HCT116 (cell line): Measurements from ENCODE around the gene C1orf174. TPM values are rescaled to one million over a fixed set of nuclear protein-coding genes. Genes with fewer than 3 reads are reported as not detected.

ENCODE experiments used
- ATAC-seq: fragments of 200-7000 bp; cut with Tn5 transposase; 2 replicates; pipeline ENCODE4 v1.9.1; 2020; ENCODE audit warnings: mild to moderate bottlenecking, moderate library complexity
- BruUV-seq: library from RNA; stranded (reverse); fragments of 400-500 nt; replicated peaks from 2 replicates; lab custom pipeline; 2021; lab: Mats Ljungman, UMichigan
- CTCF ChIA-PET: fragments of 300-600 bp; sonication (Branson Sonifier 250); formaldehyde crosslinking; loops from one replicate; lab custom pipeline; 2021; ENCODE audit warnings: antibody characterized with exemption; lab: Charles Lee
- POLR2A ChIA-PET: fragments of 300-600, 350-600 bp; sonication (Branson Sonifier 250); formaldehyde crosslinking; loops from one replicate; lab custom pipeline; 2021; ENCODE audit warnings: antibody characterized with exemption; lab: Charles Lee
- RAD21 ChIA-PET, 2 experiments: fragments of 300-600 bp; sonication (Branson Sonifier 250); formaldehyde crosslinking; loops; one replicate each; lab custom pipeline; 2023; ENCODE audit warnings: low total read pairs in 2 of 2; ENCODE audit not compliant: uncharacterized antibody in 2 of 2, unreplicated experiment in 2 of 2, low non-redundant PET in 1 of 2; lab: Charles Lee
- DNase-seq: peaks from one replicate; pipeline ENCODE4 v3.0.0-alpha.2; 2010; ENCODE audit warnings: low read depth, low spot score
- H2AFZ ChIP-seq: fragments of 200-600 bp; shearing (Covaris generic), sonication (generic); 2 replicates; pipeline ENCODE4 v1.6.1; 2017; ENCODE audit warnings: low read depth, mixed run types, mixed read lengths, antibody characterized with exemption, low read length; ENCODE audit not compliant: poor library complexity, severe bottlenecking
- H3K27ac ChIP-seq: 2 replicates; pipeline ENCODE4 v1.5.1; 2012; ENCODE audit warnings: low read depth, low read length
- H3K27me3 ChIP-seq: fragments of 200-600 bp; sonication (generic); 2 replicates; pipeline ENCODE4 v1.6.1; 2016; ENCODE audit warnings: mixed run types, low read length, mixed read lengths; ENCODE audit not compliant: insufficient read depth
- H3K36me3 ChIP-seq, 2 experiments: fragments of 200-500 bp in 1 of 2; fragments of 200-600 bp in 1 of 2; sonication (Bioruptor generic) in 1 of 2; sonication (generic) in 1 of 2; 2 replicates each; pipeline versions ENCODE4 v1.5.1 to v1.6.1; 2014 to 2016; ENCODE audit warnings: low read length in 2 of 2, inconsistent platforms in 1 of 2, mixed read lengths in 1 of 2, mixed run types in 1 of 2; ENCODE audit not compliant: insufficient read depth in 2 of 2, control insufficient read depth in 1 of 2
- H3K4me1 ChIP-seq, 2 experiments: fragments of 200-600 bp in 1 of 2; sonication (generic) in 1 of 2; 2 replicates each; pipeline versions ENCODE4 v1.5.1 to v1.6.1; 2012 to 2017; ENCODE audit warnings: low read length in 2 of 2, inconsistent platforms in 1 of 2, mild to moderate bottlenecking in 1 of 2, mixed read lengths in 1 of 2, mixed run types in 1 of 2, moderate library complexity in 1 of 2; ENCODE audit not compliant: insufficient read depth in 2 of 2, control insufficient read depth in 1 of 2
- H3K4me2 ChIP-seq: fragments of 200-600 bp; sonication (generic); 2 replicates; pipeline ENCODE4 v1.6.1; 2017; ENCODE audit warnings: mixed run types, low read length, mixed read lengths
- H3K4me3 ChIP-seq, 2 experiments: fragments of 200-600 bp in 1 of 2; sonication (generic) in 1 of 2; replicated peaks in 1 of 2; 2 replicates each; pipeline ENCODE4 v1.5.1; 2011 to 2016; ENCODE audit warnings: low read length in 2 of 2, control low read depth in 1 of 2, low read depth in 1 of 2, mild to moderate bottlenecking in 1 of 2, mixed read lengths in 1 of 2, mixed run types in 1 of 2
- H3K79me2 ChIP-seq: fragments of 200-600 bp; sonication (generic); 2 replicates; pipeline ENCODE4 v1.6.1; 2017; ENCODE audit warnings: mild to moderate bottlenecking, mixed run types, low read length, moderate library complexity, mixed read lengths; ENCODE audit not compliant: insufficient read depth
- H3K9ac ChIP-seq: fragments of 200-600 bp; sonication (generic); 2 replicates; pipeline ENCODE4 v1.6.1; 2016; ENCODE audit warnings: low read length, mixed read lengths
- H3K9me2 ChIP-seq: fragments of 200-600 bp; sonication (generic), shearing (Covaris generic); 2 replicates; pipeline ENCODE4 v1.6.1; 2017; ENCODE audit warnings: mixed run types, mild to moderate bottlenecking, moderate library complexity; ENCODE audit not compliant: insufficient read depth
- H3K9me3 ChIP-seq, 2 experiments: fragments of 200-500 bp in 1 of 2; fragments of 200-600 bp in 1 of 2; sonication (Bioruptor generic) in 1 of 2; sonication (generic) in 1 of 2; 2 replicates each; pipeline ENCODE4 v1.6.1; 2014 to 2017; ENCODE audit warnings: low read length in 2 of 2, mixed read lengths in 2 of 2, inconsistent platforms in 1 of 2, low read depth in 1 of 2, mild to moderate bottlenecking in 1 of 2, mixed run types in 1 of 2, moderate library complexity in 1 of 2; ENCODE audit not compliant: control insufficient read depth in 1 of 2, insufficient read depth in 1 of 2
- H4K20me1 ChIP-seq: fragments of 200-600 bp; sonication (generic), shearing (Covaris generic); 2 replicates; pipeline ENCODE4 v1.6.1; 2017; ENCODE audit warnings: mixed run types, mild to moderate bottlenecking, moderate library complexity; ENCODE audit not compliant: insufficient read depth
- CBX3 ChIP-seq: IDR thresholded peaks from 2 replicates; pipeline ENCODE4 v1.6.1; 2012; ENCODE audit warnings: low read depth
- EGR1 ChIP-seq: IDR thresholded peaks from 2 replicates; pipeline ENCODE4 v1.6.1; 2012; ENCODE audit warnings: low read depth
- ELF1 ChIP-seq: IDR thresholded peaks from 2 replicates; pipeline ENCODE4 v1.6.1; 2012; ENCODE audit warnings: low read depth, borderline replicate concordance
- EZH2 ChIP-seq: fragments of 200-600 bp; sonication (generic); IDR thresholded peaks from 2 replicates; pipeline ENCODE4 v1.6.1; 2017; ENCODE audit warnings: antibody characterized with exemption, mixed run types
- EZH2phosphoT487 ChIP-seq: fragments of 200-600 bp; IDR thresholded peaks from 2 replicates; pipeline ENCODE4 v1.6.1; 2018; ENCODE audit warnings: antibody characterized with exemption, borderline replicate concordance
- FOSL1 ChIP-seq: IDR thresholded peaks from 2 replicates; pipeline ENCODE4 v1.6.1; 2012; ENCODE audit warnings: low read depth
- POLR2A ChIP-seq: IDR thresholded peaks from 2 replicates; pipeline ENCODE4 v1.7.0; 2011; ENCODE audit warnings: borderline replicate concordance; ENCODE audit not compliant: insufficient read depth, insufficient read length; ENCODE audit errors: extremely low read depth
- SP1 ChIP-seq: IDR thresholded peaks from 2 replicates; pipeline ENCODE4 v1.6.1; 2012; ENCODE audit warnings: low read depth
- SRF ChIP-seq: IDR thresholded peaks from 2 replicates; pipeline ENCODE4 v1.6.1; 2012; ENCODE audit warnings: low read depth
- TCF7L2 ChIP-seq: IDR thresholded peaks from 2 replicates; pipeline ENCODE4 v1.7.0; 2011; ENCODE audit warnings: borderline replicate concordance, inconsistent platforms; ENCODE audit not compliant: insufficient read depth, insufficient read length; ENCODE audit errors: extremely low read depth
- YY1 ChIP-seq: IDR thresholded peaks from 2 replicates; pipeline ENCODE4 v1.6.1; 2011; ENCODE audit warnings: low read length, low read depth, moderate library complexity, mild to moderate bottlenecking; ENCODE audit not compliant: insufficient replicate concordance; ENCODE audit errors: extremely low read depth
- ZBTB33 ChIP-seq: IDR thresholded peaks from 2 replicates; pipeline ENCODE4 v1.6.1; 2011; ENCODE audit warnings: mild to moderate bottlenecking, low read length, moderate library complexity; ENCODE audit not compliant: insufficient replicate concordance; ENCODE audit errors: extremely low read depth
- intact Hi-C: fragments of 100-400 bp; cut with micrococcal nuclease; formaldehyde crosslinking; loops from 2 replicates; pipeline ENCODE4 v1.10.0; 2022
- total RNA-seq: library from RNA; stranded (reverse); gene quantifications from one replicate; pipeline ENCODE4 v1.2.1, GENCODE V29; 2021; ENCODE audit not compliant: unreplicated experiment
- TF ChIP-seq, protein P1 (sequence below): IDR thresholded peaks from 2 replicates; pipeline ENCODE4 v1.6.1; 2012; ENCODE audit warnings: low read depth
- TF ChIP-seq, protein P2 (sequence below), 3 experiments: fragments of 200-600 bp in 1 of 3; sonication (generic) in 1 of 3; IDR thresholded peaks in 2 of 3; conservative IDR thresholded peaks in 1 of 3; 2 replicates each; pipeline ENCODE4 v1.5.1; 2012 to 2017; ENCODE audit warnings: low read depth in 2 of 3, low read length in 2 of 3, antibody characterized with exemption in 1 of 3, borderline replicate concordance in 1 of 3, control low read depth in 1 of 3, mild to moderate bottlenecking in 1 of 3, mixed read lengths in 1 of 3, mixed run types in 1 of 3, moderate library complexity in 1 of 3; ENCODE audit not compliant: insufficient read depth in 1 of 3
- TF ChIP-seq, protein P3 (sequence below): IDR thresholded peaks from 2 replicates; pipeline ENCODE4 v1.6.1; 2012

Gene C1orf174
- total RNA-seq, 1 experiment from 2014 or later: 33.7 TPM

GRCh38 chr1:3907621-3908165, 7.6 kb upstream of the C1orf174 start:
- CTCF ChIA-PET: interaction anchor here (1.0 kb wide), 1 partner anchor 50 kb away, joined by 3 read pairs; the partner anchor contains the start of genes CEP104 and DFFB
- no peak for TF ChIP-seq EZH2
- no peak for TF ChIP-seq YY1
- TF ChIP-seq EGR1: no peak
- no peak for TF ChIP-seq SP1
- TF ChIP-seq, protein P1, sequence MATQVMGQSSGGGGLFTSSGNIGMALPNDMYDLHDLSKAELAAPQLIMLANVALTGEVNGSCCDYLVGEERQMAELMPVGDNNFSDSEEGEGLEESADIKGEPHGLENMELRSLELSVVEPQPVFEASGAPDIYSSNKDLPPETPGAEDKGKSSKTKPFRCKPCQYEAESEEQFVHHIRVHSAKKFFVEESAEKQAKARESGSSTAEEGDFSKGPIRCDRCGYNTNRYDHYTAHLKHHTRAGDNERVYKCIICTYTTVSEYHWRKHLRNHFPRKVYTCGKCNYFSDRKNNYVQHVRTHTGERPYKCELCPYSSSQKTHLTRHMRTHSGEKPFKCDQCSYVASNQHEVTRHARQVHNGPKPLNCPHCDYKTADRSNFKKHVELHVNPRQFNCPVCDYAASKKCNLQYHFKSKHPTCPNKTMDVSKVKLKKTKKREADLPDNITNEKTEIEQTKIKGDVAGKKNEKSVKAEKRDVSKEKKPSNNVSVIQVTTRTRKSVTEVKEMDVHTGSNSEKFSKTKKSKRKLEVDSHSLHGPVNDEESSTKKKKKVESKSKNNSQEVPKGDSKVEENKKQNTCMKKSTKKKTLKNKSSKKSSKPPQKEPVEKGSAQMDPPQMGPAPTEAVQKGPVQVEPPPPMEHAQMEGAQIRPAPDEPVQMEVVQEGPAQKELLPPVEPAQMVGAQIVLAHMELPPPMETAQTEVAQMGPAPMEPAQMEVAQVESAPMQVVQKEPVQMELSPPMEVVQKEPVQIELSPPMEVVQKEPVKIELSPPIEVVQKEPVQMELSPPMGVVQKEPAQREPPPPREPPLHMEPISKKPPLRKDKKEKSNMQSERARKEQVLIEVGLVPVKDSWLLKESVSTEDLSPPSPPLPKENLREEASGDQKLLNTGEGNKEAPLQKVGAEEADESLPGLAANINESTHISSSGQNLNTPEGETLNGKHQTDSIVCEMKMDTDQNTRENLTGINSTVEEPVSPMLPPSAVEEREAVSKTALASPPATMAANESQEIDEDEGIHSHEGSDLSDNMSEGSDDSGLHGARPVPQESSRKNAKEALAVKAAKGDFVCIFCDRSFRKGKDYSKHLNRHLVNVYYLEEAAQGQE: no peak
- TF ChIP-seq ELF1: no peak
- TF ChIP-seq CBX3: no peak
- no peak for TF ChIP-seq EZH2phosphoT487
- TF ChIP-seq, protein P2, sequence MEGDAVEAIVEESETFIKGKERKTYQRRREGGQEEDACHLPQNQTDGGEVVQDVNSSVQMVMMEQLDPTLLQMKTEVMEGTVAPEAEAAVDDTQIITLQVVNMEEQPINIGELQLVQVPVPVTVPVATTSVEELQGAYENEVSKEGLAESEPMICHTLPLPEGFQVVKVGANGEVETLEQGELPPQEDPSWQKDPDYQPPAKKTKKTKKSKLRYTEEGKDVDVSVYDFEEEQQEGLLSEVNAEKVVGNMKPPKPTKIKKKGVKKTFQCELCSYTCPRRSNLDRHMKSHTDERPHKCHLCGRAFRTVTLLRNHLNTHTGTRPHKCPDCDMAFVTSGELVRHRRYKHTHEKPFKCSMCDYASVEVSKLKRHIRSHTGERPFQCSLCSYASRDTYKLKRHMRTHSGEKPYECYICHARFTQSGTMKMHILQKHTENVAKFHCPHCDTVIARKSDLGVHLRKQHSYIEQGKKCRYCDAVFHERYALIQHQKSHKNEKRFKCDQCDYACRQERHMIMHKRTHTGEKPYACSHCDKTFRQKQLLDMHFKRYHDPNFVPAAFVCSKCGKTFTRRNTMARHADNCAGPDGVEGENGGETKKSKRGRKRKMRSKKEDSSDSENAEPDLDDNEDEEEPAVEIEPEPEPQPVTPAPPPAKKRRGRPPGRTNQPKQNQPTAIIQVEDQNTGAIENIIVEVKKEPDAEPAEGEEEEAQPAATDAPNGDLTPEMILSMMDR (IDR thresholded peaks at IDR 0.05 in 2 of 3, conservative IDR thresholded peaks at IDR 0.05 in 1 of 3; ENCODE audit: borderline replicate concordance in 1 of 3, insufficient read depth in 1 of 3, low read depth in 2 of 3, low read length in 2 of 3): no peak
- no peak for TF ChIP-seq SRF
- no peak for TF ChIP-seq POLR2A
- TF ChIP-seq, protein P3, sequence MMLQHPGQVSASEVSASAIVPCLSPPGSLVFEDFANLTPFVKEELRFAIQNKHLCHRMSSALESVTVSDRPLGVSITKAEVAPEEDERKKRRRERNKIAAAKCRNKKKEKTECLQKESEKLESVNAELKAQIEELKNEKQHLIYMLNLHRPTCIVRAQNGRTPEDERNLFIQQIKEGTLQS: no peak
- TF ChIP-seq FOSL1: no peak
- no peak for TF ChIP-seq TCF7L2
- TF ChIP-seq ZBTB33: no peak
- Histone ChIP-seq H3K79me2 (no peaks in the 10 kb centered on the region), H4K20me1 (no peaks in the 10 kb centered on the region), H3K27ac (no peak overlapping the region), H3K27me3 (no peaks in the 10 kb centered on the region), H3K9me2 (no peaks in the 10 kb centered on the region), H3K36me3 (no peaks in the 10 kb centered on the region), H3K4me1 (peaks cover 2 to 9% of the 10 kb centered on the region in 2 experiments; a peak in 3 of 4 replicates), H3K9me3 (no peaks in the 10 kb centered on the region), H3K4me3 (no peak overlapping the region), H3K9ac (no peak overlapping the region), H2AFZ (no peak overlapping the region), H3K4me2 (no peak overlapping the region)
- POLR2A ChIA-PET: no interaction called here
- DNase-seq: no peak
- no peak for ATAC-seq
- intact Hi-C loops: no loop called here
- RAD21 ChIA-PET: no interaction called here
- no TSS peak for BruUV-seq
